Esophagus muscularis mucosa (tissue), 4 donors: ENCODE data around the gene CHCHD3. TPM values are rescaled to one million over a fixed set of nuclear protein-coding genes. Genes with fewer than 3 reads are reported as not detected.

Source experiments
- DNase-seq: peaks from one replicate; pipeline ENCODE4 v3.0.0-alpha.2; 2017; ENCODE audit errors: extremely low spot score
- H3K27ac ChIP-seq, 4 donors: fragments of 200-600 bp; sonication (generic); replicated peaks in 1 of 4; 1 replicate in 3 of 4; 2 replicates in 1 of 4; pipeline ENCODE4 v1.5.1; 2016 to 2019; ENCODE audit warnings: mild to moderate bottlenecking in 1 of 4
- H3K27me3 ChIP-seq, 4 donors: fragments of 200-600 bp; sonication (generic); one replicate each; pipeline versions ENCODE4 v1.5.1 to v1.6.0; 2016 to 2019
- H3K36me3 ChIP-seq, 4 donors: fragments of 200-600 bp; sonication (generic); one replicate each; pipeline ENCODE4 v1.5.1; 2016 to 2019
- H3K4me1 ChIP-seq, 4 donors: fragments of 200-600 bp; sonication (generic); one replicate each; pipeline ENCODE4 v1.5.1; 2016 to 2019
- H3K4me3 ChIP-seq, 4 donors: fragments of 200-600 bp; sonication (generic); 1 replicate in 2 of 4; 2 replicates in 2 of 4; pipeline ENCODE4 v1.5.1; 2016 to 2019; ENCODE audit warnings: mild to moderate bottlenecking in 4 of 4, moderate library complexity in 1 of 4
- H3K9me3 ChIP-seq, 4 donors: fragments of 200-600 bp; sonication (generic); 1 replicate in 3 of 4; 2 replicates in 1 of 4; pipeline ENCODE4 v1.5.1; 2016 to 2019
- EP300 ChIP-seq: sonication (generic); formaldehyde crosslinking; IDR thresholded peaks from one replicate; pipeline ENCODE4 v1.6.1; 2017; ENCODE audit warnings: antibody characterized with exemption
- POLR2A ChIP-seq: fragments of 450-650 bp; IDR thresholded peaks from one replicate; pipeline ENCODE4 v1.6.1; 2017; ENCODE audit warnings: antibody characterized with exemption, moderate library complexity, mild to moderate bottlenecking, low read depth
- POLR2AphosphoS5 ChIP-seq, 2 donors: sonication (generic); formaldehyde crosslinking; IDR thresholded peaks; one replicate each; pipeline ENCODE4 v1.6.1; 2017; ENCODE audit warnings: antibody characterized with exemption in 2 of 2
- WGBS: methylation state at CpG from one replicate; pipeline ENCODE4 v1.1.5; 2018; 5-methylcytosine and 5-hydroxymethylcytosine counted together
- intact Hi-C: fragments of 100-400 bp; cut with DNase I; formaldehyde crosslinking; loops from one replicate; pipeline ENCODE4 v1.15.1; 2023
- total RNA-seq, 4 donors: library from RNA; depleted of rRNA; stranded (reverse); fragments of >200 nt; gene quantifications; one replicate each; pipeline versions ENCODE4 v1.1.0 to v1.2.1, GENCODE V29; 2016
- TF ChIP-seq, protein P1 (sequence below), 3 experiments: fragments of 200-600 bp in 2 of 3; fragments of 450-650 bp in 1 of 3; sonication (generic) in 2 of 3; IDR thresholded peaks; one replicate each; pipeline ENCODE4 v1.5.1; 2017 to 2019; ENCODE audit warnings: antibody characterized with exemption in 3 of 3, mild to moderate bottlenecking in 2 of 3, moderate library complexity in 1 of 3

The CHCHD3 gene
- total RNA-seq, 4 donors from 2014 or later: 58.6 to 74.3 (median 68.9) TPM

DNA sequence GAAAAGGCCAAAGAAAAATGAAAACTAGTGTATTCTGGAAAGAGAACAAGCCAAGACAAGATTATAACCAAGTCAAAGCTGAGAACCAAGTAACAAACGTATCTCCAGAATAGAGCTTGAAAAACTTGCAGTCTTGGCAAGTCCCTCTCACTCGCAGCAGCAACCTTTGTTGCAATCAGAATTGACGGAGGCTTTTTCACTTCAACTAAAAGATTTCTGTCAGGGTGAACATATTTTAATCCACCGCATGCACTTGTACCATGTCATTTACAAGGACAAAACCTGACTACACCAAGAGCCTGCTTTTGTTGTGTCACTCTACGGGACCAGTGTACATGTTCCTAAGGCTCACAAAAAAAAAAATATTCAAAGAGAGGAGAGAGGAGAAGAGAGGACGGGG is 122.0 kb downstream of the CHCHD3 start:
- no peak for TF ChIP-seq POLR2AphosphoS5 (IDR thresholded peaks at IDR 0.05)
- TF ChIP-seq POLR2A: no peak
- intact Hi-C loops: no loop called here
- no peaks in the 10 kb centered on the region for H3K9me3 ChIP-seq
- no peak overlapping the region for H3K4me3 ChIP-seq
- H3K27me3 ChIP-seq: no peaks in the 10 kb centered on the region
- WGBS: 94% methylated on average over 6 of the region's 6 CpGs
- no peaks in the 10 kb centered on the region for H3K4me1 ChIP-seq
- H3K36me3 ChIP-seq: no peaks in the 10 kb centered on the region
- H3K27ac ChIP-seq: no peak overlapping the region
- no peak for DNase-seq

DNA sequence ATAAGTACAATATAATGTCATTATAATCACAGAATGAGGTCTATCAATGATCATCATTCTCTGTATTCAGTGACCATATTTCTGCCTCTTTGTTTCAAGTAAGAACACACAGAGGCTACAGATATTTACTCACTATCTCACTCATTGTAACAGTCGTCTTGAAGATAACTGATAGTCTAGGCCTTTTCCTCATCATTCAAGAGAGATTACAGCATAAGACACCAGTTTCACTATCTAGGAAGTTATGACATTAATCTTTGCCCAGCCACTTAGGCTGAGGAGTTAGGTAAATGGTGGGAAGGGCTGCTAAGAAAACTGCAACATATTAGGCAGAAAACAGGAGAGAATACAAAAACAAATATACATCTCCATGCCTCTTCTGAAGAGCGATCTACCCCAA is 125.3 kb downstream of the CHCHD3 start:
- TF ChIP-seq, protein P1, sequence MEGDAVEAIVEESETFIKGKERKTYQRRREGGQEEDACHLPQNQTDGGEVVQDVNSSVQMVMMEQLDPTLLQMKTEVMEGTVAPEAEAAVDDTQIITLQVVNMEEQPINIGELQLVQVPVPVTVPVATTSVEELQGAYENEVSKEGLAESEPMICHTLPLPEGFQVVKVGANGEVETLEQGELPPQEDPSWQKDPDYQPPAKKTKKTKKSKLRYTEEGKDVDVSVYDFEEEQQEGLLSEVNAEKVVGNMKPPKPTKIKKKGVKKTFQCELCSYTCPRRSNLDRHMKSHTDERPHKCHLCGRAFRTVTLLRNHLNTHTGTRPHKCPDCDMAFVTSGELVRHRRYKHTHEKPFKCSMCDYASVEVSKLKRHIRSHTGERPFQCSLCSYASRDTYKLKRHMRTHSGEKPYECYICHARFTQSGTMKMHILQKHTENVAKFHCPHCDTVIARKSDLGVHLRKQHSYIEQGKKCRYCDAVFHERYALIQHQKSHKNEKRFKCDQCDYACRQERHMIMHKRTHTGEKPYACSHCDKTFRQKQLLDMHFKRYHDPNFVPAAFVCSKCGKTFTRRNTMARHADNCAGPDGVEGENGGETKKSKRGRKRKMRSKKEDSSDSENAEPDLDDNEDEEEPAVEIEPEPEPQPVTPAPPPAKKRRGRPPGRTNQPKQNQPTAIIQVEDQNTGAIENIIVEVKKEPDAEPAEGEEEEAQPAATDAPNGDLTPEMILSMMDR (IDR thresholded peaks at IDR 0.05): no peak
- TF ChIP-seq EP300: no peak
- TF ChIP-seq POLR2AphosphoS5 (IDR thresholded peaks at IDR 0.05): no peak
- TF ChIP-seq POLR2A: no peak
- Histone ChIP-seq H3K4me1 (no peaks in the 10 kb centered on the region), H3K27ac (no peak overlapping the region), H3K27me3 (no peaks in the 10 kb centered on the region), H3K4me3 (no peak overlapping the region), H3K36me3 (no peaks in the 10 kb centered on the region), H3K9me3 (no peaks in the 10 kb centered on the region)
- intact Hi-C loops: no loop called here
- WGBS: 92% methylated on average over 2 of the region's 2 CpGs
- no peak for DNase-seq

DNA sequence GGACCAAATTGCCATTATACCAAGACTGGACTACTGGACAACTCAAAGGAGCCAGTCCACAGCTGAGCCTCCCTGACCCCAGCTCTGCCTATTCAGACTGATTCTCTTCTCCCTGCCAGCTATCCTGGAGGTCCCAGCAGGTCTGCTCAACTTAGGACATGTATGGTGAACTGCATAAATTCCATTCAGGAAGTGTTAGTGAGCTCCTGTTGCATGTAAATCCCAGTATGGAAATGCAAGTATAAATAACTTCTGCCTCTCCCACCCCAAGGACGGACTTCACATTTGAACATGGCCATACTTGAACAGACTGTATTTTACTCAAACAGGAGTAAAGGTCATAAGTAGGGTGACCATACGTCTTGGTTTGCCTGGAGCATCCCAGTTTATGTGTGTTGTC is 128.4 kb downstream of the CHCHD3 start:
- TF ChIP-seq POLR2A: no peak
- TF ChIP-seq POLR2AphosphoS5 (IDR thresholded peaks at IDR 0.05): no peak
- no peak for TF ChIP-seq EP300
- TF ChIP-seq, protein P1 (IDR thresholded peaks at IDR 0.05): no peak
- no peak for DNase-seq
- Histone ChIP-seq H3K4me3 (no peak overlapping the region), H3K27me3 (no peaks in the 10 kb centered on the region), H3K36me3 (no peaks in the 10 kb centered on the region), H3K9me3 (no peaks in the 10 kb centered on the region), H3K4me1 (no peaks in the 10 kb centered on the region), H3K27ac (no peak overlapping the region)
- 94% methylated on average over 2 of the region's 2 CpGs for WGBS
- intact Hi-C loops: no loop called here

DNA sequence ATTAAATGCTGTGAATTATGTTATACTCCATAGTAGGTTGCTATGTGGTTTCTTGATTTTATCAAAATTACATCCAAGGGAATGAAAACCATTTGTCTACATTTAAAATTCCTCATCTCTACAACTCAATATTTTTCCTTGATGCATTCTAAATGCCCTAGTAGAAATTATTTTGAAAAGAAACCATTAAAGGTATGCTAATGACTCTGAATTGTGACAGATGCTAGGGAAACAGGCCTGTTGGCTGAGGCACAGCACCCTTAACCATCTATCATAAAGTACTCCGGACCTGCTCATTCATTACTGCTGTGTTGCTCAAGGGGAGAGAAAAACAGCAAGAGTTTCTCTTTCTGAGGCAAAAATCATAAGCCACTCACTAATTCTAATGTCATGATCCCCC is 131.2 kb downstream of the CHCHD3 start:
- TF ChIP-seq, protein P1 (IDR thresholded peaks at IDR 0.05): no peak
- no peak for TF ChIP-seq POLR2A
- TF ChIP-seq EP300: no peak
- TF ChIP-seq POLR2AphosphoS5 (IDR thresholded peaks at IDR 0.05): no peak
- H3K27me3 ChIP-seq: no peaks in the 10 kb centered on the region
- H3K27ac ChIP-seq: no peak overlapping the region
- no peak overlapping the region for H3K4me3 ChIP-seq
- H3K36me3 ChIP-seq: no peaks in the 10 kb centered on the region
- DNase-seq: no peak
- 64% methylated on average over 1 of the region's 1 CpG for WGBS
- no peaks in the 10 kb centered on the region for H3K4me1 ChIP-seq
- no peaks in the 10 kb centered on the region for H3K9me3 ChIP-seq
- intact Hi-C loops: no loop called here

DNA sequence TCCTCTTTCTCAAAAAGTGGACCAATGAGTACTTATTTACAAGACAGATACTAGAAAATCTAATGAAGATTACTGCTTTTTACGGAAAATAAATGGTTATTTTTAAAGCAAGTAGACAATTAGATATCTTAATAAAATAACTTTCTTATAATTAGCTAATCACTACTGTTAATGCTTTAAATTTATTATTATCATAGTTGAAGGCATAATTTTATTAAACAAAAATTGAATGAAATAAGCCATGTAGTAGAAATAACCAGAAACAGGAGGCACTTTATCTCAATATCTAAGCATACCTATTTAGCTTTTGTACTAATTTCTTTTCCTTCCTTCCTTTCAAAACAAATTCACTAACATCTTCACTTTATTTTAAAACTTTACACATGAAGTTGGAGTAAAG is 134.9 kb downstream of the CHCHD3 start:
- TF ChIP-seq POLR2A (no peak), POLR2AphosphoS5 (IDR thresholded peaks at IDR 0.05) (no peak), EP300 (no peak)
- TF ChIP-seq, protein P1 (IDR thresholded peaks at IDR 0.05): no peak
- Histone ChIP-seq H3K9me3 (no peaks in the 10 kb centered on the region), H3K4me1 (no peaks in the 10 kb centered on the region), H3K27ac (no peak overlapping the region), H3K36me3 (no peaks in the 10 kb centered on the region), H3K4me3 (no peak overlapping the region), H3K27me3 (no peaks in the 10 kb centered on the region)
- intact Hi-C loops: no loop called here
- DNase-seq: no peak
- WGBS: 94% methylated on average over 1 of the region's 1 CpG
